Esophagus muscularis mucosa (tissue), 3 donors: ENCODE results near the gene NCAM1.

Source experiments
- POLR2A ChIP-seq: fragments of 450-650 bp; IDR thresholded peaks from one replicate; pipeline ENCODE4 v1.6.1; 2017; ENCODE audit warnings: antibody characterized with exemption, moderate library complexity, mild to moderate bottlenecking, low read depth
- TF ChIP-seq, protein P1 (sequence below), 3 experiments: fragments of 200-600 bp in 2 of 3; fragments of 450-650 bp in 1 of 3; sonication (generic) in 2 of 3; IDR thresholded peaks; one replicate each; pipeline ENCODE4 v1.5.1; 2017 to 2019; ENCODE audit warnings: antibody characterized with exemption in 3 of 3, mild to moderate bottlenecking in 2 of 3, moderate library complexity in 1 of 3

GRCh38 chr11:113121746-113122145 lies 160.5 kb downstream of the NCAM1 start:
- TF ChIP-seq POLR2A, result no peak
- TF ChIP-seq, protein P1, sequence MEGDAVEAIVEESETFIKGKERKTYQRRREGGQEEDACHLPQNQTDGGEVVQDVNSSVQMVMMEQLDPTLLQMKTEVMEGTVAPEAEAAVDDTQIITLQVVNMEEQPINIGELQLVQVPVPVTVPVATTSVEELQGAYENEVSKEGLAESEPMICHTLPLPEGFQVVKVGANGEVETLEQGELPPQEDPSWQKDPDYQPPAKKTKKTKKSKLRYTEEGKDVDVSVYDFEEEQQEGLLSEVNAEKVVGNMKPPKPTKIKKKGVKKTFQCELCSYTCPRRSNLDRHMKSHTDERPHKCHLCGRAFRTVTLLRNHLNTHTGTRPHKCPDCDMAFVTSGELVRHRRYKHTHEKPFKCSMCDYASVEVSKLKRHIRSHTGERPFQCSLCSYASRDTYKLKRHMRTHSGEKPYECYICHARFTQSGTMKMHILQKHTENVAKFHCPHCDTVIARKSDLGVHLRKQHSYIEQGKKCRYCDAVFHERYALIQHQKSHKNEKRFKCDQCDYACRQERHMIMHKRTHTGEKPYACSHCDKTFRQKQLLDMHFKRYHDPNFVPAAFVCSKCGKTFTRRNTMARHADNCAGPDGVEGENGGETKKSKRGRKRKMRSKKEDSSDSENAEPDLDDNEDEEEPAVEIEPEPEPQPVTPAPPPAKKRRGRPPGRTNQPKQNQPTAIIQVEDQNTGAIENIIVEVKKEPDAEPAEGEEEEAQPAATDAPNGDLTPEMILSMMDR (IDR thresholded peaks at IDR 0.05), result no peak
